A549 (cell line): Measurements from ENCODE around the gene KCNMA1. TPM values are rescaled to one million over a fixed set of nuclear protein-coding genes. Genes with fewer than 3 reads are reported as not detected.
A peak's percentile ranks its signal among the peaks of the same experiment; 100 is the strongest.

ENCODE experiments used
- ATAC-seq, 2 experiments: fragments of 200-7000 bp in 1 of 2; fragments of >200 bp in 1 of 2; cut with Nextera tagmentation in 1 of 2; cut with Tn5 transposase in 1 of 2; 3 replicates each; pipeline versions ENCODE4 v1.8.0 to v1.9.1; 2018 to 2020; ENCODE audit warnings: mild to moderate bottlenecking in 1 of 2, moderate library complexity in 1 of 2
- CTCF ChIA-PET: fragments of 300-600 bp; sonication (Branson Sonifier 250); formaldehyde crosslinking; extraction: SDS; loops from one replicate; lab custom pipeline; 2021; ENCODE audit warnings: antibody characterized with exemption, inconsistent platforms; lab: Yijun Ruan, JAX
- POLR2A ChIA-PET: fragments of 350-600 bp; formaldehyde crosslinking; extraction: SDS; loops from one replicate; lab custom pipeline; 2021; ENCODE audit warnings: antibody characterized with exemption, inconsistent platforms; lab: Yijun Ruan, JAX
- DNase-seq, 2 experiments: peaks; one replicate each; pipeline versions ENCODE4 v3.0.0 to v3.0.0-alpha.2; 2011 to 2016; ENCODE audit warnings: low read depth in 1 of 2, low spot score in 1 of 2
- FAIRE-seq: peaks from 2 replicates; lab custom pipeline; 2011; peaks lifted over from hg19 to GRCh38; lab: Jason Lieb, UNC
- H3K27ac ChIP-seq, 2 experiments: fragments of >200 bp; sonication (Bioruptor Twin); formaldehyde crosslinking; 3 replicates each; pipeline ENCODE4 v1.5.1; 2016 to 2017
- H3K4me1 ChIP-seq: fragments of >200 bp; sonication (Bioruptor Twin); formaldehyde crosslinking; 3 replicates; pipeline ENCODE4 v1.6.1; 2016
- H3K4me2 ChIP-seq: fragments of >200 bp; sonication (Bioruptor Twin); formaldehyde crosslinking; 3 replicates; pipeline ENCODE4 v1.6.1; 2016
- H3K4me3 ChIP-seq: fragments of >200 bp; sonication (Bioruptor Twin); formaldehyde crosslinking; 3 replicates; pipeline ENCODE4 v1.5.1; 2016
- H3K9me3 ChIP-seq: fragments of >200 bp; sonication (Bioruptor Twin); formaldehyde crosslinking; 3 replicates; pipeline ENCODE4 v1.6.1; 2016
- BCL3 ChIP-seq: fragments of >200 bp; sonication (Bioruptor Twin); formaldehyde crosslinking; IDR thresholded peaks from 3 replicates; pipeline ENCODE4 v1.6.1; 2016
- CBX2 ChIP-seq: fragments of 200-600 bp; sonication (generic); IDR thresholded peaks from 2 replicates; pipeline ENCODE4 v1.6.1; 2016; ENCODE audit warnings: low read depth, mild to moderate bottlenecking, borderline replicate concordance
- CBX8 ChIP-seq: fragments of 200-600 bp; sonication (generic); IDR thresholded peaks from 2 replicates; pipeline ENCODE4 v1.6.1; 2016
- E2F6 ChIP-seq: IDR thresholded peaks from 2 replicates; pipeline ENCODE4 v1.6.1; 2012; ENCODE audit warnings: low read depth, borderline replicate concordance
- EHMT2 ChIP-seq: fragments of 200-600 bp; sonication (generic); IDR thresholded peaks from 2 replicates; pipeline ENCODE4 v1.6.1; 2016; ENCODE audit warnings: antibody characterized with exemption, low read depth, mild to moderate bottlenecking, moderate library complexity
- FOSB ChIP-seq: fragments of 250-450 bp; sonication (Bioruptor Pico); IDR thresholded peaks from 2 replicates; pipeline ENCODE4 v1.5.0; 2020; ENCODE audit warnings: mild to moderate bottlenecking, moderate library complexity
- FOSL2 ChIP-seq, 2 experiments: fragments of 450-650 bp in 1 of 2; fragments of >200 bp in 1 of 2; sonication (Bioruptor Twin) in 1 of 2; formaldehyde crosslinking; IDR thresholded peaks; 2 replicates each; pipeline versions ENCODE4 v1.5.0 to v1.6.1; 2016 to 2020; ENCODE audit warnings: mild to moderate bottlenecking in 1 of 2, moderate library complexity in 1 of 2
- HES2 ChIP-seq: fragments of >200 bp; sonication (Bioruptor Twin); formaldehyde crosslinking; IDR thresholded peaks from 2 replicates; pipeline ENCODE4 v1.6.1; 2016
- HMGXB4 ChIP-seq: fragments of 250-450 bp; sonication (Bioruptor Pico); IDR thresholded peaks from 2 replicates; pipeline ENCODE4 v1.5.0; 2021; ENCODE audit warnings: mild to moderate bottlenecking, moderate library complexity, borderline replicate concordance
- HOXA7 ChIP-seq: fragments of 250-450 bp; sonication (Bioruptor Pico); IDR thresholded peaks from 2 replicates; pipeline ENCODE4 v1.5.0; 2020; ENCODE audit warnings: mild to moderate bottlenecking, moderate library complexity
- KDM5A ChIP-seq: fragments of 200-600 bp; sonication (generic); IDR thresholded peaks from 2 replicates; pipeline ENCODE4 v1.6.1; 2016; ENCODE audit warnings: antibody characterized with exemption, mild to moderate bottlenecking
- MAFK ChIP-seq: fragments of 450-650 bp; IDR thresholded peaks from 2 replicates; pipeline ENCODE4 v1.6.1; 2014; ENCODE audit not compliant: partially characterized antibody
- MYC ChIP-seq: IDR thresholded peaks from 2 replicates; pipeline ENCODE4 v1.6.1; 2012; ENCODE audit warnings: mild to moderate bottlenecking, inconsistent platforms, low read length, improper control_type of control experiment, borderline replicate concordance
- NR3C1 ChIP-seq: fragments of >200 bp; sonication (Bioruptor Twin); formaldehyde crosslinking; IDR thresholded peaks from 3 replicates; pipeline ENCODE4 v1.6.1; 2017
- PBX3 ChIP-seq: IDR thresholded peaks from 2 replicates; pipeline ENCODE4 v1.6.1; 2012
- RFX5 ChIP-seq: fragments of 450-650 bp; IDR thresholded peaks from 2 replicates; pipeline ENCODE4 v1.7.1; 2014; ENCODE audit warnings: antibody characterized with exemption, mild to moderate bottlenecking, moderate library complexity
- SMC3 ChIP-seq: fragments of >200 bp; sonication (Bioruptor Twin); formaldehyde crosslinking; IDR thresholded peaks from 3 replicates; pipeline ENCODE4 v1.6.1; 2018; ENCODE audit warnings: inconsistent platforms
- SREBF2 ChIP-seq: fragments of 450-650 bp; IDR thresholded peaks from 2 replicates; pipeline ENCODE4 v1.6.1; 2014; ENCODE audit warnings: mild to moderate bottlenecking, moderate library complexity
- TFCP2L1 ChIP-seq: fragments of 250-450 bp; sonication (Bioruptor Pico); IDR thresholded peaks from 2 replicates; pipeline ENCODE4 v1.5.0; 2021; ENCODE audit warnings: mild to moderate bottlenecking
- TP53 ChIP-seq: fragments of 250-450 bp; sonication (Bioruptor Pico); IDR thresholded peaks from 2 replicates; pipeline ENCODE4 v1.5.0; 2021; ENCODE audit warnings: mild to moderate bottlenecking, moderate library complexity
- ZFP36 ChIP-seq: fragments of 450-650 bp; IDR thresholded peaks from 2 replicates; pipeline ENCODE4 v1.6.1; 2014; ENCODE audit warnings: borderline replicate concordance; ENCODE audit not compliant: partially characterized antibody
- WGBS: methylation state at CpG from one replicate; pipeline ENCODE4 v1.1.6; 2017; ENCODE audit errors: missing lambda C conversion rate; 5-methylcytosine and 5-hydroxymethylcytosine counted together
- polyA plus RNA-seq, 4 experiments: library from polyadenylated mRNA; depleted of rRNA in 3 of 4; stranded (reverse); fragments of >200 nt; fragmentation: RNase III in 1 of 4; extraction: RNeasy Plus Mini Kit Qiagen cat#74134 plus additional on column Dnase treatment in 1 of 4; gene quantifications; 2 replicates in 3 of 4; 3 replicates in 1 of 4; pipeline ENCODE4 v1.2.3, GENCODE V29; 2011 to 2017

KCNMA1 gene
- polyA plus RNA-seq, 2 of the 4 experiments (the other 2 are of a cell fraction), result 14.9 to 30.6 TPM

- Histone ChIP-seq H3K27ac (peak overlapping the region in 1 of 2 experiments; percentile 63; a peak in 1 of 6 replicates), H3K9me3 (no peaks in the 10 kb centered on the region), H3K4me2 (0 out of 3 replicates have a peak overlapping the region, but pooled peaks have one; percentile 8), H3K4me3 (no peak overlapping the region), H3K4me1 (peaks cover 20% of the 10 kb centered on the region)
- TF ChIP-seq HMGXB4 (CRISPR knock-in tag) (no peak), MAFK (peak; percentile 70), FOSB (CRISPR knock-in tag) (no peak)
- ChIA-PET POLR2A (no interaction called here), CTCF (interaction anchor here (1.4 to 5.1 kb wide), 2 partner anchors 18 to 23 kb away, joined by 3 to 33 read pairs; no protein-coding TSS in a partner anchor)
- ATAC-seq, result no peak
- WGBS, result 47% methylated on average over 3 of the region's 3 CpGs
- FAIRE-seq, result peak; percentile 67
- no peak for DNase-seq
Observed at GRCh38 chr10:77192402-77192801, 445.2 kb downstream of the KCNMA1 start.

- H3K27ac ChIP-seq, result no peak overlapping the region
- ATAC-seq, result no peak
- WGBS, result 56% methylated on average over 5 of the region's 5 CpGs
- H3K4me1 ChIP-seq, result peaks cover 20% of the 10 kb centered on the region
- POLR2A ChIA-PET, result no interaction called here
- H3K4me2 ChIP-seq, result no peak overlapping the region
- H3K9me3 ChIP-seq, result no peaks in the 10 kb centered on the region
- no peak for TF ChIP-seq CBX2
- TF ChIP-seq MYC, result no peak
- TF ChIP-seq TP53 (CRISPR knock-in tag), result no peak
- no peak for TF ChIP-seq HES2
- no peak for TF ChIP-seq SMC3
- TF ChIP-seq PBX3, result no peak
- TF ChIP-seq FOSL2 (IDR thresholded peaks at IDR 0.05), result no peak
- no peak for TF ChIP-seq FOSL2 (CRISPR knock-in tag; IDR thresholded peaks at IDR 0.05)
- no peak for TF ChIP-seq EHMT2
- no peak for TF ChIP-seq CBX8
- no peak for TF ChIP-seq BCL3
- no peak for TF ChIP-seq E2F6
- no peak for TF ChIP-seq KDM5A
- TF ChIP-seq SREBF2, result no peak
- no peak for TF ChIP-seq MAFK
- no peak for TF ChIP-seq ZFP36
- TF ChIP-seq RFX5, result no peak
- no peak for TF ChIP-seq HOXA7 (CRISPR knock-in tag)
- TF ChIP-seq TFCP2L1, result no peak
- TF ChIP-seq NR3C1, result no peak
- H3K4me3 ChIP-seq, result no peak overlapping the region
- no peak for FAIRE-seq
- CTCF ChIA-PET, result interaction anchor here (0.6 to 5.1 kb wide), 4 partner anchors 17 to 443 kb away, joined by 3 to 33 read pairs (median 3); no protein-coding TSS in a partner anchor
- DNase-seq, result no peak
Observed at GRCh38 chr10:77191324-77192049, 446.1 kb downstream of the KCNMA1 start.
